Fibroblast of villous mesenchyme (primary cell): ENCODE results near the gene MRPL3. TPM values are rescaled to one million over a fixed set of nuclear protein-coding genes. Genes with fewer than 3 reads are reported as not detected.

Source experiments
- DNase-seq: peaks from one replicate; pipeline ENCODE4 v3.0.0-alpha.2; 2010; ENCODE audit warnings: low read depth
- H3K4me3 ChIP-seq: 2 replicates; pipeline ENCODE4 v1.5.1; 2011; ENCODE audit warnings: low read depth, mild to moderate bottlenecking, low read length
- CTCF ChIP-seq: IDR thresholded peaks from 2 replicates; pipeline ENCODE4 v1.5.1; 2012; ENCODE audit warnings: low read depth, mild to moderate bottlenecking, low read length; ENCODE audit not compliant: insufficient read depth
- total RNA-seq: library from RNA; depleted of rRNA; stranded (reverse); fragments of >200 nt; gene quantifications from 2 replicates; pipeline ENCODE4 v1.2.3, GENCODE V29; 2012

MRPL3 gene
- total RNA-seq, 1 donor = 123 TPM

GRCh38 chr3:131457220-131457619 lies 45.6 kb downstream of the MRPL3 start:
- DNase-seq = no peak
- TF ChIP-seq CTCF = no peak

GRCh38 chr3:131454501-131454900 lies 48.3 kb downstream of the MRPL3 start:
- H3K4me3 ChIP-seq = no peak overlapping the region
- TF ChIP-seq CTCF = no peak
- peak; percentile 45 for DNase-seq

More at GRCh38 chr3:131457220-131457619, 45.6 kb downstream of the MRPL3 start:
- H3K4me3 ChIP-seq = no peak overlapping the region

DNA sequence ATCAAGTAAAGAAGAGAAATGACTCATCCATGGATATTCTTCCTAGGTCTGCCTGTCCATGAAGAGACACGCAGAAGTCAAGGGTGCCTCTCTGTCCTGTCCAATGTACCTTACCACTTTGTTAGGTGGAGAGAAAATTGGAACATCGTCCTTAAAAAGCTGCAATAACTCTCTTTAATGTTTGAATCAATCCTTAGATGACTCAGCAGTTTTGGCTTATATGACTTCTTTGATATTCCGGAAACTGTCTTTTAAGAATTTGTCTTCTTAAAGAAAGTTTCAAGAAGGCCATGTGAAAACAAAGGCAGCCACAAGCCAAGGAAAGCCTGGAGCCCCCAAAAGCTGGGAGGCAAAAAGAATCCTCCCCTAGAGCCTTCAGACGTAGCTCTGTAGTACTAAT lies 49.2 kb downstream of the MRPL3 start:
- TF ChIP-seq CTCF = no peak
- no peak for DNase-seq
- H3K4me3 ChIP-seq = no peak overlapping the region

DNA sequence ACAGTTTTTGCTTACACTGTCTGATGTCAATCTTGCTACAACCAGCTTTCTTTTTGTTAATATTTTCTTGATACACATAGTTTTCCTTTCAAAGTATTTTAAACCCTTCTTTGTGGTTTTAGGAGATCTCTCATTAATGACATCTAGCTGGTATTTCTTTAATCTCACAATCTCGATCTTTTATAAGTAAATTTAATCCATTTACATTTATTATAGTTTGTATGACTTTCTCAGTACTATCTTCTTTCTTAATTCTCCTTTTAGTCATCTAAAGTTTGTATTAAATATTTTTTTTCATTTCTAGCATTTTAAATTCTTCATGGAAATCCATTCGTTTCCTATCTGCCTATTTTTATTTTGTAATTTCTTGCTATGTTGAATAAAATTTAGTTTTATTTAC lies 55.4 kb downstream of the MRPL3 start:
- no peak for DNase-seq
- H3K4me3 ChIP-seq = no peak overlapping the region
- TF ChIP-seq CTCF = no peak

GRCh38 chr3:131444180-131444579 lies 58.6 kb downstream of the MRPL3 start:
- no peak for DNase-seq
- no peak for TF ChIP-seq CTCF
- H3K4me3 ChIP-seq = no peak overlapping the region

DNA sequence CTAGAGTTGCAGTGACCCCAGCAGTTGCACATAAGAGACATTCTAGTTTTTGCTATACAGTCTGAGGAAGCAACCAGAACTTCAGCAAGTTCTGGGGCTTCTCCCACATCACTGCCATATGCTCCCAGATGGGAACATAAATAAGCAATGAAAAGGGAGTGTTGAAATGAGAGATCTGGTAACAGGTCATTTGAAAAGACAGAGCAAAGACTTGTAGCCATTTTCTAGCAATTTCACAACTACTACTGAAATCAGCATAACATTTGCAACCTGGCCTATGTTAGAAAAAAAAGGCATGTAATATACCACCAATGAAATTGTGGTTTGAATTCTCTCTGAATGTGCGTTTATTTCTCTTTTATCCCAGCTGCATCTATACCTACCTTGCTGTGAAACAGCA lies 63.7 kb downstream of the MRPL3 start:
- no peak for TF ChIP-seq CTCF
- H3K4me3 ChIP-seq = no peak overlapping the region
- no peak for DNase-seq

- H3K4me3 ChIP-seq = no peak overlapping the region
- no peak for TF ChIP-seq CTCF
Observed at GRCh38 chr3:131435000-131435399, 67.8 kb downstream of the MRPL3 start.

More at GRCh38 chr3:131435000-131435399, 67.8 kb downstream of the MRPL3 start:
- no peak for DNase-seq
